Measurements from ENCODE around the gene INPP4B.
A peak's percentile ranks its signal among the peaks of the same experiment; 100 is the strongest.
"Not testable (repeated sequence)": the region's sequence is repeated elsewhere in the genome, so short reads cannot be mapped to it uniquely, and the experiment has no call there.

Gene INPP4B

DNA sequence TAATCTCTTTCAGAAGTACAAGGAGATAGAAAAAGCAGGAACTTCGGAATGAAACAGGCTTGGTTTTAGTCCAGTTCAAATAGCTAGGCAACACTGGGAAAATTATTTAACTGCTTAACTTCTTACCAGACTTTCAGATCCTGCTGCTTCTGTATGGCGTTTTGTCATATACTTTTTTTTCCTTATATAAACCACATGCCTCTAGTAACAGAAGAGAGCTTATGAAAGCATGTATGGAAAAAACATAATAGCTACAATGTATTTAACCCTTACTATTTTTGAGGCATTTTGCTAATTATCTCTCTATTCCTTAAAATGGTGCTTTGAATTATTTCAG, 439.6 kb downstream of the INPP4B start:
- TF ChIP-seq, protein P1, sequence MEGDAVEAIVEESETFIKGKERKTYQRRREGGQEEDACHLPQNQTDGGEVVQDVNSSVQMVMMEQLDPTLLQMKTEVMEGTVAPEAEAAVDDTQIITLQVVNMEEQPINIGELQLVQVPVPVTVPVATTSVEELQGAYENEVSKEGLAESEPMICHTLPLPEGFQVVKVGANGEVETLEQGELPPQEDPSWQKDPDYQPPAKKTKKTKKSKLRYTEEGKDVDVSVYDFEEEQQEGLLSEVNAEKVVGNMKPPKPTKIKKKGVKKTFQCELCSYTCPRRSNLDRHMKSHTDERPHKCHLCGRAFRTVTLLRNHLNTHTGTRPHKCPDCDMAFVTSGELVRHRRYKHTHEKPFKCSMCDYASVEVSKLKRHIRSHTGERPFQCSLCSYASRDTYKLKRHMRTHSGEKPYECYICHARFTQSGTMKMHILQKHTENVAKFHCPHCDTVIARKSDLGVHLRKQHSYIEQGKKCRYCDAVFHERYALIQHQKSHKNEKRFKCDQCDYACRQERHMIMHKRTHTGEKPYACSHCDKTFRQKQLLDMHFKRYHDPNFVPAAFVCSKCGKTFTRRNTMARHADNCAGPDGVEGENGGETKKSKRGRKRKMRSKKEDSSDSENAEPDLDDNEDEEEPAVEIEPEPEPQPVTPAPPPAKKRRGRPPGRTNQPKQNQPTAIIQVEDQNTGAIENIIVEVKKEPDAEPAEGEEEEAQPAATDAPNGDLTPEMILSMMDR (conservative IDR thresholded peaks at IDR 0.05; ENCODE audit: low read length) = no peak
- no peak for DNase-seq (ENCODE audit: low read depth)
- peak overlapping the region; percentile 7; the same call in 1 of the 2 replicates for H3K4me3 ChIP-seq (ENCODE audit: low read length)

- TF ChIP-seq, protein P1 (conservative IDR thresholded peaks at IDR 0.05; ENCODE audit: low read length) = no peak
- H3K4me3 ChIP-seq (ENCODE audit: low read length) = peak overlapping the region; percentile 59
- peak; percentile 54 for DNase-seq (ENCODE audit: low read depth)
These were observed 440.2 kb downstream of the INPP4B start for GRCh38 chr4:142405695-142406498.

DNA sequence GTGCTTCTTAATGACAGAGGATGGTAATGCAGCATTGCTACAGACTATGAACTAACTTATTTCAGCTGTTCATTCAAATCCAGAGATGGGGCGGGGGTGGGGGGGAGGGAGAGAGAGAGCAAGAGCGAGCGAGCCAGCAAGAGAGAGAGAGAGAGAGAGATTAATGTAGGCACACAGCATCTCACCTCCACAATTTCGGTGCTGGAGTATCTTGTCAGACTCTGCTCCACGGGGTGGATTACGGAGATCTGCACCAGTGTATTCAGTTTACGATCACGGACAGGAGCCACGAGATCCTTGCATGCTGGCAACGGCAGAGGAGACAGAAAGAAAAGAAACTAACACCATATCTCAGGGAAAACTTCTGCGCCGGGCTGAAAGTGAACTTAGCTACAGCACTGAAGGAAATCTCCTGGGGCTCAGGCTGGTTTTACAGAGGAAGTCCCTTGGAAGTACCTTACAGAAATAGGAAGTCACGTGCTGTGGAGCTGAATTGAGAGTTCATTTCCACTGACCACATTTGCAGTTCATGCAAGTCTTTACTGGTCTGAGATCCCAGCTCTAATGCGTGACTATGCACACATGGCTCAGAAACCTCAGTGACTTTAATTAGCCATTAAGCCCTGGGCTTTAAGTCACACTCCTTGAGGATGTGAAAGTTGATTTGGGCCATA, 440.9 kb downstream of the INPP4B start:
- H3K4me3 ChIP-seq (ENCODE audit: low read length) = peak overlapping the region; percentile 59
- DNase-seq (ENCODE audit: low read depth) = peak; percentile 87
- TF ChIP-seq, protein P1 (conservative IDR thresholded peaks at IDR 0.05; ENCODE audit: low read length) = no peak

- TF ChIP-seq, protein P1 (conservative IDR thresholded peaks at IDR 0.05; ENCODE audit: low read length) = no peak
- H3K4me3 ChIP-seq (ENCODE audit: low read length) = peak overlapping the region; percentile 59
- DNase-seq (ENCODE audit: low read depth) = peak; percentile 70
These were observed 441.9 kb downstream of the INPP4B start for GRCh38 chr4:142404191-142404611.

DNA sequence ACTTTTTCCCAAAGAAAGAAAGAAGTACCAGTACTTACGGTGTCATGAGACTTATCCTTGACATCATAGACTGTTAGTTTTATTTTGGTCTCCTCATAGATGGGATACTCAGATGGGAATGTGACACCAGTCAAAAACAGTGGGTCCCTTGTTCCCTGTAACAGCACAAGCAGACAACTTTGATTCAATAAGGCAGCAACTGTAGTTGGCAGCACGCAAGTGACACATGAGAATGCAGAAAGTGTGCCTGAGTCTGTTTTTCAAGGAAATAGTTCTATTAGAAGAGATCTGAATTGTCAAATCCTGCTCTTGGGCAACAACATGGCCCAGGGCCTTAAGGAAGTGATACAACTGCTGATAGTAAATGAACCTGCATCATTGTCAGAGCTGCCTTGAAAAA, 443.2 kb downstream of the INPP4B start:
- TF ChIP-seq, protein P1 (conservative IDR thresholded peaks at IDR 0.05; ENCODE audit: low read length) = no peak
- DNase-seq (ENCODE audit: low read depth) = peak; percentile 65
- H3K4me3 ChIP-seq (ENCODE audit: low read length) = peak overlapping the region; percentile 59

- TF ChIP-seq, protein P1 (conservative IDR thresholded peaks at IDR 0.05; ENCODE audit: low read length) = no peak
- peak; percentile 50 for DNase-seq (ENCODE audit: low read depth)
- H3K4me3 ChIP-seq (ENCODE audit: low read length) = peak overlapping the region; percentile 59
These were observed 443.9 kb downstream of the INPP4B start for GRCh38 chr4:142402156-142402555.

DNA sequence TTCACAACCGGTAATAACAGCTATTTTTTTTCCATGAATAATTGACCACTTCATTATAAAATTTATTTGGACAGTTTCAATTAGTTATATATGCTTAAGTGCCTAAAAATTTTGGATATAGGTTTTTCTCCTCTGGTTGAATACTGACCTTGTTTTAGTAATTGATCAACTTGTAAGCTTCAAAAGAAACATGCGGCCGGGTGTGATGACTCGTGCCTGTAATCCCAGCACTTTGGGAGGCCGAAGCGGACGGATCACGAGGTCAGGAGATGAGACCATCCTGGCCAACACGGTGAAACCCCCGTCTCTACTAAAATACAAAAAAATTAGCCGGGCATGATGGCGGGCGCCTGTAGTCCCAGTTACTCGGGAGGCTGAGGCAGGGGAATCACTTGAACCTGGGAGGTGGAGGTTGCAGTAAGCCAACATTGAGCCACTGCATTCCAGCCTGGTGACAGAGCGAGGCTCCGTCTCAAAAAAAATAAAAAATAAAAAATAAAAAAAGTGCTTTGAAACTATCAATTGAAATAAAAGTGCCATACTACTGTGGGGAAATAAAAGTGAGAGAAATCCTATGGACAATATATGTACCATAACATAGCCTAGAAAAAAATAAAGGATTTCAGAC, 448.6 kb downstream of the INPP4B start:
- H3K4me3 ChIP-seq (ENCODE audit: low read length); DNase-seq (ENCODE audit: low read depth): not testable (repeated sequence)
